ENCODE measurements around the gene PSMC2. TPM values are rescaled to one million over a fixed set of nuclear protein-coding genes. Genes with fewer than 3 reads are reported as not detected.

The PSMC2 gene
- total RNA-seq, 2 experiments from 2014 or later = 132 to 137 TPM

GRCh38 chr7:103307503-103308231, 39.8 kb upstream of the PSMC2 start:
- Mint-ChIP-seq H3K4me3 (no peak overlapping the region), H3K27ac (peak overlapping the region; percentile 55), H3K27me3 (no peaks in the 10 kb centered on the region), H3K9me3 (peaks cover 2% of the 10 kb centered on the region), H3K36me3 (ENCODE audit: low read depth) (peaks cover 66% of the 10 kb centered on the region), H3K4me1 (ENCODE audit: low read depth) (peaks cover 22% of the 10 kb centered on the region)
- intact Hi-C loops (cut with micrococcal nuclease) = no loop called here
- ChIA-PET POLR2A (interaction anchor here (1.1 to 1.6 kb wide), 5 partner anchors 18 to 40 kb away, joined by 3 to 5 read pairs (median 3); partner anchors contain the start of genes DNAJC2 and PSMC2), CTCF (interaction anchor here (1.8 to 2.8 kb wide), 2 partner anchors 9 to 10 kb away, joined by 5 to 12 read pairs; no protein-coding TSS in a partner anchor)
- no peak for TF ChIP-seq CTCF (IDR thresholded peaks at IDR 0.05)
- DNase-seq (no peak), ATAC-seq (no peak)

- CTCF ChIA-PET = no interaction called here
- DNase-seq = no peak
- no peak overlapping the region for H3K4me3 Mint-ChIP-seq
- no peaks in the 10 kb centered on the region for H3K27me3 Mint-ChIP-seq
- TF ChIP-seq CTCF (IDR thresholded peaks at IDR 0.05) = no peak
- intact Hi-C loops (cut with micrococcal nuclease) = no loop called here
- ATAC-seq = no peak
- H3K36me3 Mint-ChIP-seq (ENCODE audit: low read depth) = peaks cover 66% of the 10 kb centered on the region
- H3K9me3 Mint-ChIP-seq = no peaks in the 10 kb centered on the region
- peaks cover 4% of the 10 kb centered on the region for H3K4me1 Mint-ChIP-seq (ENCODE audit: low read depth)
- POLR2A ChIA-PET = interaction anchor here (1.4 kb wide), 1 partner anchor 46 kb away, joined by 3 read pairs; no protein-coding TSS in a partner anchor
- peak overlapping the region; percentile 73 for H3K27ac Mint-ChIP-seq
Observed at GRCh38 chr7:103314852-103315251, 32.6 kb upstream of the PSMC2 start.

GRCh38 chr7:103316380-103316941, 31.0 kb upstream of the PSMC2 start:
- ChIA-PET POLR2A (interaction anchor here (0.8 to 1.9 kb wide), 6 partner anchors 10 to 24 kb away, joined by 4 to 8 read pairs (median 4); partner anchors contain the start of gene PMPCB), CTCF (interaction anchor here (1.3 to 2.2 kb wide), 4 partner anchors 10 to 27 kb away, joined by 3 to 12 read pairs (median 4); no protein-coding TSS in a partner anchor)
- Mint-ChIP-seq H3K27ac (peak overlapping the region; percentile 52), H3K4me3 (no peak overlapping the region), H3K9me3 (no peaks in the 10 kb centered on the region), H3K4me1 (ENCODE audit: low read depth) (peaks cover 4% of the 10 kb centered on the region), H3K27me3 (no peaks in the 10 kb centered on the region), H3K36me3 (ENCODE audit: low read depth) (peaks cover 60% of the 10 kb centered on the region)
- TF ChIP-seq CTCF (IDR thresholded peaks at IDR 0.05) = no peak
- intact Hi-C loops (cut with micrococcal nuclease) = no loop called here
- no peak for ATAC-seq
- no peak for DNase-seq

- H3K9me3 Mint-ChIP-seq = no peaks in the 10 kb centered on the region
- ChIA-PET POLR2A (interaction anchor here (1.2 to 1.9 kb wide), 5 partner anchors 10 to 23 kb away, joined by 4 to 8 read pairs (median 5); partner anchors contain the start of gene PMPCB), CTCF (interaction anchor here (1.3 to 2.2 kb wide), 4 partner anchors 10 to 27 kb away, joined by 3 to 12 read pairs (median 4); no protein-coding TSS in a partner anchor)
- no peak overlapping the region for H3K4me3 Mint-ChIP-seq
- no peak for DNase-seq
- no peak for ATAC-seq
- intact Hi-C loops (cut with micrococcal nuclease) = no loop called here
- H3K4me1 Mint-ChIP-seq (ENCODE audit: low read depth) = peaks cover 4% of the 10 kb centered on the region
- TF ChIP-seq CTCF (IDR thresholded peaks at IDR 0.05) = no peak
- peak overlapping the region; percentile 52 for H3K27ac Mint-ChIP-seq
- no peaks in the 10 kb centered on the region for H3K27me3 Mint-ChIP-seq
- peaks cover 57% of the 10 kb centered on the region for H3K36me3 Mint-ChIP-seq (ENCODE audit: low read depth)
Observed at GRCh38 chr7:103317009-103317408, 30.4 kb upstream of the PSMC2 start.

All from activated CD8-positive, alpha-beta T cell treated with anti-CD3 and anti-CD28 coated beads for 36 hours (primary cell).